ENCODE data around the gene NME3. TPM values are rescaled to one million over a fixed set of nuclear protein-coding genes. Genes with fewer than 3 reads are reported as not detected.
A peak's percentile ranks its signal among the peaks of the same experiment; 100 is the strongest.

The NME3 gene
- total and polyA plus RNA-seq, 2 of the 13 experiments (the other 11 are each of a cell fraction or from before 2014, with no cell fraction given), result 10.4 to 15.9 TPM

- no peak for TF ChIP-seq ZNF670 (CRISPR knock-in tag; IDR thresholded peaks at IDR 0.05; ENCODE audit: borderline replicate concordance)
- TF ChIP-seq ZNF44 (CRISPR knock-in tag; IDR thresholded peaks at IDR 0.05), result no peak
- TF ChIP-seq TFAP4 (IDR thresholded peaks at IDR 0.05; ENCODE audit: borderline replicate concordance, low read depth), result peak; percentile 92
- no peak for TF ChIP-seq ETV5 (CRISPR knock-in tag; IDR thresholded peaks at IDR 0.05; ENCODE audit: borderline replicate concordance)
- no peak for TF ChIP-seq RBM22 (optimal IDR thresholded peaks at IDR 0.05; ENCODE audit: low read length)
- no peak for TF ChIP-seq ZBTB14 (CRISPR knock-in tag; IDR thresholded peaks at IDR 0.05)
- no peak for TF ChIP-seq NPAS2 (CRISPR knock-in tag; IDR thresholded peaks at IDR 0.05; ENCODE audit: borderline replicate concordance)
- TF ChIP-seq ZNF101 (CRISPR knock-in tag; IDR thresholded peaks at IDR 0.05; ENCODE audit: borderline replicate concordance, low read depth), result no peak
- TF ChIP-seq ZNF615 (CRISPR knock-in tag; IDR thresholded peaks at IDR 0.05; ENCODE audit: borderline replicate concordance), result no peak
- TF ChIP-seq SAP130 (CRISPR knock-in tag; IDR thresholded peaks at IDR 0.05; ENCODE audit: low read depth), result peak; percentile 73
- TF ChIP-seq NFIC (IDR thresholded peaks at IDR 0.05; ENCODE audit: low read length), result no peak
- TF ChIP-seq MED1 (CRISPR knock-in tag; IDR thresholded peaks at IDR 0.05), result peak; percentile 41; the same call in 1 of the 2 replicates
- no peak for TF ChIP-seq BATF2 (CRISPR knock-in tag; IDR thresholded peaks at IDR 0.05)
- TF ChIP-seq ZNF20 (CRISPR knock-in tag; IDR thresholded peaks at IDR 0.05), result no peak
- TF ChIP-seq ZNF713 (CRISPR knock-in tag; IDR thresholded peaks at IDR 0.05), result no peak
- TF ChIP-seq CBFB (CRISPR knock-in tag; IDR thresholded peaks at IDR 0.05), result no peak
- TF ChIP-seq MIER3 (CRISPR knock-in tag; IDR thresholded peaks at IDR 0.05; ENCODE audit: borderline replicate concordance), result no peak
- no peak for TF ChIP-seq ZNF335 (CRISPR knock-in tag; IDR thresholded peaks at IDR 0.05)
- no peak for TF ChIP-seq SMYD3 (CRISPR knock-in tag; IDR thresholded peaks at IDR 0.05)
- TF ChIP-seq TFDP1 (CRISPR knock-in tag; IDR thresholded peaks at IDR 0.05; ENCODE audit: borderline replicate concordance), result peak; percentile 26; the same call in 1 of the 2 replicates
- no peak for TF ChIP-seq FOXK2 (IDR thresholded peaks at IDR 0.05)
- TF ChIP-seq MXI1 (IDR thresholded peaks at IDR 0.05; ENCODE audit: borderline replicate concordance, low read depth, low read length), result peak; percentile 77; the same call in 1 of the 3 replicates
- TF ChIP-seq RARG (CRISPR knock-in tag; IDR thresholded peaks at IDR 0.05; ENCODE audit: low read depth), result no peak
- peak; percentile 58; the same call in 1 of the 2 replicates for TF ChIP-seq NFKB2 (CRISPR knock-in tag; IDR thresholded peaks at IDR 0.05; ENCODE audit: borderline replicate concordance)
- TF ChIP-seq TRAFD1 (CRISPR knock-in tag; IDR thresholded peaks at IDR 0.05; ENCODE audit: borderline replicate concordance), result no peak
- no peak for TF ChIP-seq CREB1 (IDR thresholded peaks at IDR 0.05)
- 0 out of 2 replicates have a peak, but pooled peaks have one; percentile 17 for TF ChIP-seq CREB1 (CRISPR knock-in tag; IDR thresholded peaks at IDR 0.05)
- no peak for TF ChIP-seq SNAPC2 (CRISPR knock-in tag; IDR thresholded peaks at IDR 0.05)
- peak; percentile 27; the same call in 1 of the 2 replicates for TF ChIP-seq ZFY (CRISPR knock-in tag; IDR thresholded peaks at IDR 0.05)
Measured at GRCh38 chr16:1812732-1813163, 41.4 kb upstream of the NME3 start (continued).

Data from HepG2 (cell line).